B cell (primary cell): ENCODE results near the gene SUGCT. TPM values are rescaled to one million over a fixed set of nuclear protein-coding genes. Genes with fewer than 3 reads are reported as not detected.
"Not testable (repeated sequence)": the region's sequence is repeated elsewhere in the genome, so short reads cannot be mapped to it uniquely, and the experiment has no call there.

Source experiments
- ATAC-seq: fragments of 200-7000 bp; cut with Tn5 transposase; one replicate; pipeline ENCODE4 v1.10.0; 2021; ENCODE audit warnings: low read depth, mild to moderate bottlenecking, moderate number of reproducible peaks, moderate library complexity
- CTCF ChIA-PET: fragments of 350-600 bp; sonication (Branson Sonifier 250); formaldehyde crosslinking; loops from one replicate; lab custom pipeline; 2021; ENCODE audit warnings: antibody characterized with exemption, inconsistent platforms; lab: Charles Lee
- POLR2A ChIA-PET: fragments of 350-600 bp; sonication (Branson Sonifier 250); formaldehyde crosslinking; loops from one replicate; lab custom pipeline; 2021; ENCODE audit warnings: antibody characterized with exemption; lab: Charles Lee
- DNase-seq: peaks from one replicate; pipeline ENCODE4 v3.0.0; 2013
- H2AFZ ChIP-seq: 2 replicates; pipeline ENCODE4 v1.6.1; 2012; ENCODE audit warnings: mild to moderate bottlenecking, low read depth, low read length; ENCODE audit not compliant: insufficient read depth, poor library complexity, severe bottlenecking
- H3K27ac ChIP-seq, 2 donors: 1 replicate in 1 of 2; 2 replicates in 1 of 2; pipeline ENCODE4 v1.5.1; 2012 to 2013; ENCODE audit warnings: low read length in 2 of 2, mild to moderate bottlenecking in 2 of 2, moderate library complexity in 1 of 2
- H3K27me3 ChIP-seq, 4 experiments: fragments of 200-600 bp in 1 of 4; sonication (generic) in 1 of 4; replicated peaks in 1 of 4; 1 replicate in 2 of 4; 2 replicates in 2 of 4; pipeline versions ENCODE4 v1.6.1 to v1.7.0; 2013 to 2016; ENCODE audit warnings: low read length in 3 of 4, mild to moderate bottlenecking in 2 of 4, mixed read lengths in 1 of 4, moderate library complexity in 1 of 4; ENCODE audit not compliant: insufficient read depth in 4 of 4, control insufficient read depth in 3 of 4; ENCODE audit errors: control extremely low read depth in 1 of 4
- H3K36me3 ChIP-seq, 2 experiments: replicated peaks in 1 of 2; 1 replicate in 1 of 2; 2 replicates in 1 of 2; pipeline versions ENCODE4 v1.6.1 to v1.7.1; 2013; ENCODE audit warnings: low read length in 1 of 2; ENCODE audit not compliant: insufficient read depth in 2 of 2, control insufficient read depth in 1 of 2; ENCODE audit errors: control extremely low read depth in 1 of 2, extremely low read depth in 1 of 2
- H3K4me1 ChIP-seq, 2 donors: fragments of 200-600 bp in 1 of 2; sonication (generic) in 1 of 2; 1 replicate in 1 of 2; 2 replicates in 1 of 2; pipeline versions ENCODE4 v1.5.1 to v1.6.1; 2013 to 2017; ENCODE audit warnings: low read length in 2 of 2; ENCODE audit not compliant: control insufficient read depth in 2 of 2, insufficient read depth in 2 of 2
- H3K4me2 ChIP-seq: replicated peaks from 2 replicates; pipeline ENCODE3; 2012; ENCODE audit warnings: mild to moderate bottlenecking, low read depth, low read length; ENCODE audit not compliant: poor library complexity, severe bottlenecking
- H3K4me3 ChIP-seq, 5 experiments: fragments of 200-600 bp in 1 of 5; sonication (generic) in 1 of 5; 1 replicate in 3 of 5; 2 replicates in 2 of 5; pipeline versions ENCODE4 v1.5.1 to v1.7.0; 2011 to 2016; ENCODE audit warnings: low read length in 4 of 5, mild to moderate bottlenecking in 4 of 5, low read depth in 2 of 5, control low read depth in 1 of 5, moderate library complexity in 1 of 5; ENCODE audit not compliant: insufficient read depth in 1 of 5; ENCODE audit errors: control extremely low read depth in 1 of 5, extremely low read depth in 1 of 5
- H3K79me2 ChIP-seq: fragments of 200-600 bp; sonication (generic); one replicate; pipeline ENCODE4 v1.6.0; 2016; ENCODE audit warnings: low read length; ENCODE audit not compliant: control insufficient read depth, insufficient read depth
- H3K9ac ChIP-seq: fragments of 200-600 bp; sonication (generic); 2 replicates; pipeline ENCODE4 v1.6.1; 2017; ENCODE audit warnings: mild to moderate bottlenecking, low read length, moderate library complexity
- H3K9me3 ChIP-seq, 3 donors: one replicate each; pipeline versions ENCODE4 v1.6.1 to v1.7.1; 2013; ENCODE audit warnings: low read length in 2 of 3; ENCODE audit not compliant: control insufficient read depth in 2 of 3, insufficient read depth in 1 of 3; ENCODE audit errors: control extremely low read depth in 1 of 3
- H4K20me1 ChIP-seq: 2 replicates; pipeline ENCODE4 v1.6.0; 2012; ENCODE audit warnings: mild to moderate bottlenecking, low read length; ENCODE audit not compliant: insufficient read depth, control insufficient read depth, poor library complexity, severe bottlenecking
- H3K27ac Mint-ChIP-seq: one replicate; pipeline ENCODE4 v1.8.0; 2021; ENCODE audit warnings: mixed read lengths
- H3K27me3 Mint-ChIP-seq: one replicate; pipeline ENCODE4 v1.8.0; 2021; ENCODE audit warnings: mixed read lengths
- H3K4me1 Mint-ChIP-seq: one replicate; pipeline ENCODE4 v1.8.0; 2021; ENCODE audit warnings: mixed read lengths
- H3K4me3 Mint-ChIP-seq: one replicate; pipeline ENCODE4 v1.8.0; 2021; ENCODE audit warnings: mixed read lengths
- H3K9me3 Mint-ChIP-seq: one replicate; pipeline ENCODE4 v1.8.0; 2022; ENCODE audit warnings: mixed read lengths; ENCODE audit not compliant: insufficient read depth
- EZH2 ChIP-seq: IDR thresholded peaks from 2 replicates; pipeline ENCODE4 v1.6.1; 2012; ENCODE audit warnings: borderline replicate concordance, low read depth, mild to moderate bottlenecking, moderate library complexity, low read length; ENCODE audit not compliant: insufficient read depth, poor library complexity, severe bottlenecking
- WGBS: methylation state at CpG from one replicate; pipeline ENCODE4 v1.1.5; 2013; ENCODE audit warnings: missing lambda C conversion rate; ENCODE audit not compliant: insufficient coverage; 5-methylcytosine and 5-hydroxymethylcytosine counted together
- intact Hi-C: fragments of 100-400 bp; cut with micrococcal nuclease; formaldehyde crosslinking; loops from one replicate; pipeline ENCODE4 v1.10.0; 2022
- polyA plus RNA-seq: library from polyadenylated mRNA; depleted of rRNA; stranded (reverse); fragments of >200 nt; gene quantifications from 2 replicates; pipeline ENCODE4 v1.2.3, GENCODE V29; 2012
- total RNA-seq, 2 donors: library from RNA; stranded (reverse); fragments of 120-200 nt in 1 of 2; gene quantifications; 1 replicate in 1 of 2; 2 replicates in 1 of 2; pipeline versions ENCODE4 v1.2.3 to v1.2.4, GENCODE V29; 2013 to 2022
- TF ChIP-seq, protein P1 (sequence below): fragments of 200-600 bp; IDR thresholded peaks from one replicate; pipeline ENCODE4 v1.8.0; 2022; ENCODE audit warnings: antibody characterized with exemption, mild to moderate bottlenecking

The SUGCT gene
- total and polyA plus RNA-seq, 2 donors (not counting 1 experiment from before 2014, with no cell fraction given): 0.19 to 0.86 TPM

DNA sequence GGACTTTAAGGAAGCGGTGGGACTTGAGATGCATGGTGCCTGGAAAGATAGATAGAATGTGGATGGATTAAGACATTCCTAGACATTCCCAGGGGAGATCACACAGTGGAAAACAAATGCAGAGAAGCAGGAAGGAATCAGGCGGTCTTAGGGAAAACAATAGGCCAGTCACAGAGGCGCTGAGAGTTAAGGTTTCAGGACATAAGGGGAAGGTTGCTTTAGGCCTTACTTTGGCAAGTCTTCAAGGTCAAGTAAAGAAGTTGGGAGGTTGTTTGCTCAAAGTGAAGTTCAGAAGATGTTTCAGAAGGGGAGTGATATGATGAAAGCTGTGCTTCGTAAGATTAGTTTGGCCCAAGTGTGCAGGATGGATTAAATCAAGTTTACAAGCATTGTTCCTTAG lies 109.4 kb downstream of the SUGCT start:
- Histone ChIP-seq H3K79me2 (no peaks in the 10 kb centered on the region), H3K9me3 (no peaks in the 10 kb centered on the region), H4K20me1 (no peaks in the 10 kb centered on the region), H3K4me2 (no peak overlapping the region), H3K27me3 (no peaks in the 10 kb centered on the region), H2AFZ (no peak overlapping the region), H3K27ac (no peak overlapping the region), H3K4me3 (no peak overlapping the region), H3K4me1 (no peaks in the 10 kb centered on the region), H3K9ac (no peak overlapping the region), H3K36me3 (no peaks in the 10 kb centered on the region)
- Mint-ChIP-seq H3K4me1 (no peaks in the 10 kb centered on the region), H3K27ac (no peak overlapping the region), H3K27me3 (no peaks in the 10 kb centered on the region), H3K9me3 (no peaks in the 10 kb centered on the region), H3K4me3 (no peak overlapping the region)
- WGBS: 100% methylated on average over 2 of the region's 4 CpGs
- intact Hi-C loops: no loop called here
- ATAC-seq (no peak), DNase-seq (no peak)
- no peak for TF ChIP-seq EZH2
- TF ChIP-seq, protein P1, sequence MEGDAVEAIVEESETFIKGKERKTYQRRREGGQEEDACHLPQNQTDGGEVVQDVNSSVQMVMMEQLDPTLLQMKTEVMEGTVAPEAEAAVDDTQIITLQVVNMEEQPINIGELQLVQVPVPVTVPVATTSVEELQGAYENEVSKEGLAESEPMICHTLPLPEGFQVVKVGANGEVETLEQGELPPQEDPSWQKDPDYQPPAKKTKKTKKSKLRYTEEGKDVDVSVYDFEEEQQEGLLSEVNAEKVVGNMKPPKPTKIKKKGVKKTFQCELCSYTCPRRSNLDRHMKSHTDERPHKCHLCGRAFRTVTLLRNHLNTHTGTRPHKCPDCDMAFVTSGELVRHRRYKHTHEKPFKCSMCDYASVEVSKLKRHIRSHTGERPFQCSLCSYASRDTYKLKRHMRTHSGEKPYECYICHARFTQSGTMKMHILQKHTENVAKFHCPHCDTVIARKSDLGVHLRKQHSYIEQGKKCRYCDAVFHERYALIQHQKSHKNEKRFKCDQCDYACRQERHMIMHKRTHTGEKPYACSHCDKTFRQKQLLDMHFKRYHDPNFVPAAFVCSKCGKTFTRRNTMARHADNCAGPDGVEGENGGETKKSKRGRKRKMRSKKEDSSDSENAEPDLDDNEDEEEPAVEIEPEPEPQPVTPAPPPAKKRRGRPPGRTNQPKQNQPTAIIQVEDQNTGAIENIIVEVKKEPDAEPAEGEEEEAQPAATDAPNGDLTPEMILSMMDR: no peak
- POLR2A ChIA-PET: no interaction called here
- CTCF ChIA-PET: no interaction called here

DNA sequence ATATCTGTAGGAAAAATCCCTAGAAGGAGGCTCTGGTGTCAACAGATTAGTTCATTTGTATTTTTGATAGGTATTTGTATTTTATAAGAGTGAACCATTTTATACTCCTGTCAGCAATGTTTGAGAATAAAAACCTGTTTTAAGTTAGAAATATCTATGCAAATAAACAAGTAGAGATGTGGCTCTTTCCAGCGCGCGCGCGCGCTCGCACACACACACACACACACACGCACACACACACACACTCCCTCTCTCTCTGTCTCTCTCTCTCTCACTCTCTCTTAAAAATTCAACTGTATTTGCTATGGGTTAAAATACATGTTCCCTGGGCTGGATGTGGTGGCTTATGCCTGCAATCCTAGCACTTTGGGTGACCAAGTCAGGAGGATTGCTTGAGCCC lies 113.9 kb downstream of the SUGCT start:
- no peaks in the 10 kb centered on the region for H3K27me3 Mint-ChIP-seq
- TF ChIP-seq, protein P1: no peak
- TF ChIP-seq EZH2: no peak
- no CpG with 5 or more reads among the region's 8 CpGs for WGBS

DNA sequence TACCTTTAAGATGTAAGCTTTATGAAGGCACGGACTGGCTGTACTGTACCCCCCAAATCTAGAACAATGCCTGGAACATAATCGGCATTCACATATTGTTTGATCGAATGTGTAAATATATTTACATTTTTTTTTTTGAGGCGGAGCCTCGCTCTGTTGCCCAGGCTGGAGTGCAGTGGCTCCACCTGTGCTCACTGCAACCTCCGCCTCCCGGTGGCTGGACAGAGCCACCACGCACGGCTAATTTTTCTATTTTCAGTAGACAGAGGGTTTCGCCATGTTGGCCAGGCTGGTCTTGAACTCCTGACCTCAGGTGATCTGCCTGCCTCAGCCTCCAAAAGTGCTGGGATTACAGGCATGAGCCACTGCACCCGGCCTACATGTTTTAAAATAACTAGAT lies 118.6 kb downstream of the SUGCT start:
- H3K27me3 Mint-ChIP-seq, H4K20me1 ChIP-seq, intact Hi-C loops, POLR2A ChIA-PET, H3K4me2 ChIP-seq, H3K9me3 ChIP-seq, DNase-seq, H3K27ac ChIP-seq, H3K79me2 ChIP-seq, H3K4me3 ChIP-seq, H3K9me3 Mint-ChIP-seq, H3K9ac ChIP-seq, H3K4me3 Mint-ChIP-seq, H3K27me3 ChIP-seq, H3K27ac Mint-ChIP-seq, H3K4me1 ChIP-seq, ATAC-seq, H3K36me3 ChIP-seq, CTCF ChIA-PET, H2AFZ ChIP-seq, H3K4me1 Mint-ChIP-seq: not testable (repeated sequence)
- WGBS: 91% methylated on average over 7 of the region's 11 CpGs

More for the DNA sequence above, 113.9 kb downstream of the SUGCT start:
- intact Hi-C loops: no loop called here
- ChIA-PET CTCF (no interaction called here), POLR2A (no interaction called here)
- H3K27me3 ChIP-seq: no peaks in the 10 kb centered on the region
- no peaks in the 10 kb centered on the region for H3K36me3 ChIP-seq
- no peak overlapping the region for H3K4me3 ChIP-seq
- H3K4me2 ChIP-seq: no peak overlapping the region
- H3K27ac Mint-ChIP-seq: no peak overlapping the region
- no peak overlapping the region for H3K27ac ChIP-seq
- no peaks in the 10 kb centered on the region for H3K4me1 Mint-ChIP-seq
- no peak overlapping the region for H3K9ac ChIP-seq
- no peaks in the 10 kb centered on the region for H3K4me1 ChIP-seq
- DNase-seq (no peak), ATAC-seq (no peak)
- no peaks in the 10 kb centered on the region for H4K20me1 ChIP-seq
- H3K9me3 ChIP-seq: no peaks in the 10 kb centered on the region
- H3K79me2 ChIP-seq: no peaks in the 10 kb centered on the region
- H3K4me3 Mint-ChIP-seq: no peak overlapping the region
- H3K9me3 Mint-ChIP-seq: no peaks in the 10 kb centered on the region
- H2AFZ ChIP-seq: no peak overlapping the region
